ENCODE measurements around the gene NCLN.
"Not testable (repeated sequence)": the region's sequence is repeated elsewhere in the genome, so short reads cannot be mapped to it uniquely, and the experiment has no call there.

NCLN gene

GRCh38 chr19:3146677-3147100 lies 39.0 kb upstream of the NCLN start:
- no peaks in the 10 kb centered on the region for H3K27me3 ChIP-seq (replicated peaks; ENCODE audit: control insufficient read depth, insufficient read depth, low read length, poor library complexity, severe bottlenecking)
- no peak overlapping the region for H3K4me3 ChIP-seq (ENCODE audit: insufficient read depth, low read depth, low read length, poor library complexity, severe bottlenecking)
- H3K4me1 ChIP-seq (ENCODE audit: control insufficient read depth, insufficient read depth, low read length, poor library complexity, severe bottlenecking) = peaks cover 12% of the 10 kb centered on the region
- no peaks in the 10 kb centered on the region for H3K9me3 ChIP-seq (ENCODE audit: control insufficient read depth, low read length)
- H3K27ac ChIP-seq (ENCODE audit: insufficient read depth, low read length, poor library complexity, severe bottlenecking) = no peak overlapping the region
- peak; percentile 40 to 63 (median 52) for DNase-seq
- no peaks in the 10 kb centered on the region for H3K36me3 ChIP-seq (ENCODE audit: control insufficient read depth, insufficient read depth, low read length)

GRCh38 chr19:3148503-3148902 lies 37.2 kb upstream of the NCLN start:
- no peaks in the 10 kb centered on the region for H3K36me3 ChIP-seq (ENCODE audit: control insufficient read depth, insufficient read depth, low read length)
- no peak for DNase-seq
- peaks cover 15% of the 10 kb centered on the region for H3K4me1 ChIP-seq (ENCODE audit: control insufficient read depth, insufficient read depth, low read length, poor library complexity, severe bottlenecking)
- no peaks in the 10 kb centered on the region for H3K27me3 ChIP-seq (replicated peaks; ENCODE audit: control insufficient read depth, insufficient read depth, low read length, poor library complexity, severe bottlenecking)
- H3K9me3 ChIP-seq (ENCODE audit: control insufficient read depth, low read length) = no peaks in the 10 kb centered on the region
- H3K4me3 ChIP-seq (ENCODE audit: insufficient read depth, low read depth, low read length, poor library complexity, severe bottlenecking) = no peak overlapping the region
- H3K27ac ChIP-seq (ENCODE audit: insufficient read depth, low read length, poor library complexity, severe bottlenecking) = no peak overlapping the region

GRCh38 chr19:3149089-3149488 lies 36.6 kb upstream of the NCLN start:
- Histone ChIP-seq H3K4me1 (ENCODE audit: control insufficient read depth, insufficient read depth, low read length, poor library complexity, severe bottlenecking) (peaks cover 21% of the 10 kb centered on the region), H3K4me3 (ENCODE audit: insufficient read depth, low read depth, low read length, poor library complexity, severe bottlenecking) (no peak overlapping the region), H3K27ac (ENCODE audit: insufficient read depth, low read length, poor library complexity, severe bottlenecking) (no peak overlapping the region), H3K36me3 (ENCODE audit: control insufficient read depth, insufficient read depth, low read length) (no peaks in the 10 kb centered on the region), H3K27me3 (replicated peaks; ENCODE audit: control insufficient read depth, insufficient read depth, low read length, poor library complexity, severe bottlenecking) (no peaks in the 10 kb centered on the region), H3K9me3 (ENCODE audit: control insufficient read depth, low read length) (no peaks in the 10 kb centered on the region)
- DNase-seq = no peak

- DNase-seq = no peak
- no peak overlapping the region for H3K27ac ChIP-seq (ENCODE audit: insufficient read depth, low read length, poor library complexity, severe bottlenecking)
- H3K4me1 ChIP-seq (ENCODE audit: control insufficient read depth, insufficient read depth, low read length, poor library complexity, severe bottlenecking) = peaks cover 25% of the 10 kb centered on the region
- no peaks in the 10 kb centered on the region for H3K27me3 ChIP-seq (replicated peaks; ENCODE audit: control insufficient read depth, insufficient read depth, low read length, poor library complexity, severe bottlenecking)
- H3K4me3 ChIP-seq (ENCODE audit: insufficient read depth, low read depth, low read length, poor library complexity, severe bottlenecking) = no peak overlapping the region
- H3K9me3 ChIP-seq (ENCODE audit: control insufficient read depth, low read length) = no peaks in the 10 kb centered on the region
- H3K36me3 ChIP-seq (ENCODE audit: control insufficient read depth, insufficient read depth, low read length) = no peaks in the 10 kb centered on the region
Observed at GRCh38 chr19:3149526-3150505, 35.9 kb upstream of the NCLN start.

- DNase-seq = no peak
- Histone ChIP-seq H3K4me1 (ENCODE audit: control insufficient read depth, insufficient read depth, low read length, poor library complexity, severe bottlenecking) (peaks cover 36% of the 10 kb centered on the region), H3K4me3 (ENCODE audit: insufficient read depth, low read depth, low read length, poor library complexity, severe bottlenecking) (no peak overlapping the region), H3K36me3 (ENCODE audit: control insufficient read depth, insufficient read depth, low read length) (no peaks in the 10 kb centered on the region), H3K27me3 (replicated peaks; ENCODE audit: control insufficient read depth, insufficient read depth, low read length, poor library complexity, severe bottlenecking) (no peaks in the 10 kb centered on the region), H3K27ac (ENCODE audit: insufficient read depth, low read length, poor library complexity, severe bottlenecking) (no peak overlapping the region), H3K9me3 (ENCODE audit: control insufficient read depth, low read length) (no peaks in the 10 kb centered on the region)
Observed at GRCh38 chr19:3150739-3151329, 34.9 kb upstream of the NCLN start.

GRCh38 chr19:3151563-3152418 lies 33.9 kb upstream of the NCLN start:
- DNase-seq = no peak
- H3K4me1 ChIP-seq (ENCODE audit: control insufficient read depth, insufficient read depth, low read length, poor library complexity, severe bottlenecking) = peaks cover 32% of the 10 kb centered on the region
- no peaks in the 10 kb centered on the region for H3K36me3 ChIP-seq (ENCODE audit: control insufficient read depth, insufficient read depth, low read length)
- no peak overlapping the region for H3K27ac ChIP-seq (ENCODE audit: insufficient read depth, low read length, poor library complexity, severe bottlenecking)
- no peaks in the 10 kb centered on the region for H3K27me3 ChIP-seq (replicated peaks; ENCODE audit: control insufficient read depth, insufficient read depth, low read length, poor library complexity, severe bottlenecking)
- H3K9me3 ChIP-seq (ENCODE audit: control insufficient read depth, low read length) = no peaks in the 10 kb centered on the region
- no peak overlapping the region for H3K4me3 ChIP-seq (ENCODE audit: insufficient read depth, low read depth, low read length, poor library complexity, severe bottlenecking)

- H3K27ac ChIP-seq (ENCODE audit: insufficient read depth, low read length, poor library complexity, severe bottlenecking) = no peak overlapping the region
- H3K4me3 ChIP-seq (ENCODE audit: insufficient read depth, low read depth, low read length, poor library complexity, severe bottlenecking) = no peak overlapping the region
- no peaks in the 10 kb centered on the region for H3K9me3 ChIP-seq (ENCODE audit: control insufficient read depth, low read length)
- no peaks in the 10 kb centered on the region for H3K27me3 ChIP-seq (replicated peaks; ENCODE audit: control insufficient read depth, insufficient read depth, low read length, poor library complexity, severe bottlenecking)
- no peak for DNase-seq
- no peaks in the 10 kb centered on the region for H3K36me3 ChIP-seq (ENCODE audit: control insufficient read depth, insufficient read depth, low read length)
- H3K4me1 ChIP-seq (ENCODE audit: control insufficient read depth, insufficient read depth, low read length, poor library complexity, severe bottlenecking) = peaks cover 32% of the 10 kb centered on the region
Observed at GRCh38 chr19:3152419-3152780, 33.3 kb upstream of the NCLN start.

- Histone ChIP-seq H3K27ac (ENCODE audit: insufficient read depth, low read length, poor library complexity, severe bottlenecking) (no peak overlapping the region), H3K4me3 (ENCODE audit: insufficient read depth, low read depth, low read length, poor library complexity, severe bottlenecking) (no peak overlapping the region), H3K9me3 (ENCODE audit: control insufficient read depth, low read length) (no peaks in the 10 kb centered on the region), H3K27me3 (replicated peaks; ENCODE audit: control insufficient read depth, insufficient read depth, low read length, poor library complexity, severe bottlenecking) (no peaks in the 10 kb centered on the region), H3K36me3 (ENCODE audit: control insufficient read depth, insufficient read depth, low read length) (no peaks in the 10 kb centered on the region), H3K4me1 (ENCODE audit: control insufficient read depth, insufficient read depth, low read length, poor library complexity, severe bottlenecking) (peaks cover 32% of the 10 kb centered on the region)
- no peak for DNase-seq
Observed at GRCh38 chr19:3153286-3154230, 32.2 kb upstream of the NCLN start.

- H3K4me1 ChIP-seq (ENCODE audit: control insufficient read depth, insufficient read depth, low read length, poor library complexity, severe bottlenecking) = peaks cover 32% of the 10 kb centered on the region
- peak overlapping the region; percentile 81 for H3K27ac ChIP-seq (ENCODE audit: insufficient read depth, low read length, poor library complexity, severe bottlenecking)
- not testable (repeated sequence) for H3K36me3 ChIP-seq (ENCODE audit: control insufficient read depth, insufficient read depth, low read length); DNase-seq; H3K9me3 ChIP-seq (ENCODE audit: control insufficient read depth, low read length); H3K27me3 ChIP-seq (replicated peaks; ENCODE audit: control insufficient read depth, insufficient read depth, low read length, poor library complexity, severe bottlenecking)
- peak overlapping the region; percentile 38 for H3K4me3 ChIP-seq (ENCODE audit: insufficient read depth, low read depth, low read length, poor library complexity, severe bottlenecking)
Observed at GRCh38 chr19:3154447-3154846, 31.3 kb upstream of the NCLN start.
